HCT116 (cell line): ENCODE results near the gene UBQLN1.

Source experiments
- POLR2A ChIP-seq: IDR thresholded peaks from 2 replicates; pipeline ENCODE4 v1.7.0; 2011; ENCODE audit warnings: borderline replicate concordance; ENCODE audit not compliant: insufficient read depth, insufficient read length; ENCODE audit errors: extremely low read depth
- TF ChIP-seq, protein P1 (sequence below), 3 experiments: fragments of 200-600 bp in 1 of 3; sonication (generic) in 1 of 3; IDR thresholded peaks in 2 of 3; conservative IDR thresholded peaks in 1 of 3; 2 replicates each; pipeline ENCODE4 v1.5.1; 2012 to 2017; ENCODE audit warnings: low read depth in 2 of 3, low read length in 2 of 3, antibody characterized with exemption in 1 of 3, borderline replicate concordance in 1 of 3, control low read depth in 1 of 3, mild to moderate bottlenecking in 1 of 3, mixed read lengths in 1 of 3, mixed run types in 1 of 3, moderate library complexity in 1 of 3; ENCODE audit not compliant: insufficient read depth in 1 of 3

DNA sequence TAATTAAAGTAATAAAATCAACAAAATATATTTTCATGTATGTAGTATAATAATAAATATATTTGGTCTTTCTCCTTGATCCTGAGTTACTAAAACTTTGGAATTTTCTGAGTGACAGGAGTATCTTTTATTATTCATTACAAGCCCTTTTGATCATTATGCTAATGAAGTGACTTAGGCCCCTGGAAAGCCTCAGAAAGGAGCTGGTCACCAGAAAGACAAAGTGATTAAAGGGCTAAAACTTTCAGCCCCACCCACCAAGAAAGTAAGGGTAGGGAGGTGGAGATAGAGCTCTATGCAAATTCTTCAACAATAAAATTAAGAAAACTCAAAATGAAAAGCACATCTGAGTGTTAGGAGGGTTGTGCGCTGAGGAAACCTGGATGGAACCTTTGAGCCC, 27.5 kb downstream of the UBQLN1 start:
- TF ChIP-seq, protein P1, sequence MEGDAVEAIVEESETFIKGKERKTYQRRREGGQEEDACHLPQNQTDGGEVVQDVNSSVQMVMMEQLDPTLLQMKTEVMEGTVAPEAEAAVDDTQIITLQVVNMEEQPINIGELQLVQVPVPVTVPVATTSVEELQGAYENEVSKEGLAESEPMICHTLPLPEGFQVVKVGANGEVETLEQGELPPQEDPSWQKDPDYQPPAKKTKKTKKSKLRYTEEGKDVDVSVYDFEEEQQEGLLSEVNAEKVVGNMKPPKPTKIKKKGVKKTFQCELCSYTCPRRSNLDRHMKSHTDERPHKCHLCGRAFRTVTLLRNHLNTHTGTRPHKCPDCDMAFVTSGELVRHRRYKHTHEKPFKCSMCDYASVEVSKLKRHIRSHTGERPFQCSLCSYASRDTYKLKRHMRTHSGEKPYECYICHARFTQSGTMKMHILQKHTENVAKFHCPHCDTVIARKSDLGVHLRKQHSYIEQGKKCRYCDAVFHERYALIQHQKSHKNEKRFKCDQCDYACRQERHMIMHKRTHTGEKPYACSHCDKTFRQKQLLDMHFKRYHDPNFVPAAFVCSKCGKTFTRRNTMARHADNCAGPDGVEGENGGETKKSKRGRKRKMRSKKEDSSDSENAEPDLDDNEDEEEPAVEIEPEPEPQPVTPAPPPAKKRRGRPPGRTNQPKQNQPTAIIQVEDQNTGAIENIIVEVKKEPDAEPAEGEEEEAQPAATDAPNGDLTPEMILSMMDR (IDR thresholded peaks at IDR 0.05 in 2 of 3, conservative IDR thresholded peaks at IDR 0.05 in 1 of 3; ENCODE audit: borderline replicate concordance in 1 of 3, insufficient read depth in 1 of 3, low read depth in 2 of 3, low read length in 2 of 3), result no peak
- no peak for TF ChIP-seq POLR2A
